A549 (cell line): ENCODE data around the gene PDZD2. TPM values are rescaled to one million over a fixed set of nuclear protein-coding genes. Genes with fewer than 3 reads are reported as not detected.

Experiments
- ATAC-seq, 2 experiments: fragments of 200-7000 bp in 1 of 2; fragments of >200 bp in 1 of 2; cut with Nextera tagmentation in 1 of 2; cut with Tn5 transposase in 1 of 2; 3 replicates each; pipeline versions ENCODE4 v1.8.0 to v1.9.1; 2018 to 2020; ENCODE audit warnings: mild to moderate bottlenecking in 1 of 2, moderate library complexity in 1 of 2
- CTCF ChIA-PET: fragments of 300-600 bp; sonication (Branson Sonifier 250); formaldehyde crosslinking; extraction: SDS; loops from one replicate; lab custom pipeline; 2021; ENCODE audit warnings: antibody characterized with exemption, inconsistent platforms; lab: Yijun Ruan, JAX
- POLR2A ChIA-PET: fragments of 350-600 bp; formaldehyde crosslinking; extraction: SDS; loops from one replicate; lab custom pipeline; 2021; ENCODE audit warnings: antibody characterized with exemption, inconsistent platforms; lab: Yijun Ruan, JAX
- DNase-seq, 2 experiments: peaks; one replicate each; pipeline versions ENCODE4 v3.0.0 to v3.0.0-alpha.2; 2011 to 2016; ENCODE audit warnings: low read depth in 1 of 2, low spot score in 1 of 2
- FAIRE-seq: peaks from 2 replicates; lab custom pipeline; 2011; peaks lifted over from hg19 to GRCh38; lab: Jason Lieb, UNC
- H3K27ac ChIP-seq, 2 experiments: fragments of >200 bp; sonication (Bioruptor Twin); formaldehyde crosslinking; 3 replicates each; pipeline ENCODE4 v1.5.1; 2016 to 2017
- H3K4me1 ChIP-seq: fragments of >200 bp; sonication (Bioruptor Twin); formaldehyde crosslinking; 3 replicates; pipeline ENCODE4 v1.6.1; 2016
- H3K4me2 ChIP-seq: fragments of >200 bp; sonication (Bioruptor Twin); formaldehyde crosslinking; 3 replicates; pipeline ENCODE4 v1.6.1; 2016
- H3K4me3 ChIP-seq: fragments of >200 bp; sonication (Bioruptor Twin); formaldehyde crosslinking; 3 replicates; pipeline ENCODE4 v1.5.1; 2016
- H3K9me3 ChIP-seq: fragments of >200 bp; sonication (Bioruptor Twin); formaldehyde crosslinking; 3 replicates; pipeline ENCODE4 v1.6.1; 2016
- ATOH8 ChIP-seq: fragments of 250-450 bp; sonication (Bioruptor Pico); IDR thresholded peaks from 2 replicates; pipeline ENCODE4 v1.5.0; 2020; ENCODE audit warnings: low read depth, mild to moderate bottlenecking, moderate library complexity
- CBX2 ChIP-seq: fragments of 200-600 bp; sonication (generic); IDR thresholded peaks from 2 replicates; pipeline ENCODE4 v1.6.1; 2016; ENCODE audit warnings: low read depth, mild to moderate bottlenecking, borderline replicate concordance
- CHD4 ChIP-seq: fragments of 200-600 bp; sonication (generic); IDR thresholded peaks from 2 replicates; pipeline ENCODE4 v1.6.1; 2016; ENCODE audit warnings: antibody characterized with exemption, mild to moderate bottlenecking, borderline replicate concordance
- CTCF ChIP-seq: fragments of >200 bp; sonication (Bioruptor Twin); formaldehyde crosslinking; IDR thresholded peaks from 3 replicates; pipeline ENCODE4 v1.5.1; 2016
- EP300 ChIP-seq, 2 experiments: fragments of >200 bp; sonication (Bioruptor Twin); formaldehyde crosslinking; IDR thresholded peaks; 2 replicates in 1 of 2; 3 replicates in 1 of 2; pipeline ENCODE4 v1.6.1; 2016 to 2017
- FOSB ChIP-seq: fragments of 250-450 bp; sonication (Bioruptor Pico); IDR thresholded peaks from 2 replicates; pipeline ENCODE4 v1.5.0; 2020; ENCODE audit warnings: mild to moderate bottlenecking, moderate library complexity
- HMGXB4 ChIP-seq: fragments of 250-450 bp; sonication (Bioruptor Pico); IDR thresholded peaks from 2 replicates; pipeline ENCODE4 v1.5.0; 2021; ENCODE audit warnings: mild to moderate bottlenecking, moderate library complexity, borderline replicate concordance
- JUNB ChIP-seq: fragments of >200 bp; sonication (Bioruptor Twin); formaldehyde crosslinking; IDR thresholded peaks from 2 replicates; pipeline ENCODE4 v1.6.1; 2016
- MAFK ChIP-seq: fragments of 450-650 bp; IDR thresholded peaks from 2 replicates; pipeline ENCODE4 v1.6.1; 2014; ENCODE audit not compliant: partially characterized antibody
- NR3C1 ChIP-seq: fragments of >200 bp; sonication (Bioruptor Twin); formaldehyde crosslinking; IDR thresholded peaks from 3 replicates; pipeline ENCODE4 v1.6.1; 2017
- PBX3 ChIP-seq: IDR thresholded peaks from 2 replicates; pipeline ENCODE4 v1.6.1; 2012
- REST ChIP-seq: fragments of 200-600 bp; sonication (generic); IDR thresholded peaks from 2 replicates; pipeline ENCODE4 v1.6.1; 2016; ENCODE audit warnings: antibody characterized with exemption, mild to moderate bottlenecking, moderate library complexity
- ZFP36 ChIP-seq: fragments of 450-650 bp; IDR thresholded peaks from 2 replicates; pipeline ENCODE4 v1.6.1; 2014; ENCODE audit warnings: borderline replicate concordance; ENCODE audit not compliant: partially characterized antibody
- WGBS: methylation state at CpG from one replicate; pipeline ENCODE4 v1.1.6; 2017; ENCODE audit errors: missing lambda C conversion rate; 5-methylcytosine and 5-hydroxymethylcytosine counted together
- polyA plus RNA-seq, 4 experiments: library from polyadenylated mRNA; depleted of rRNA in 3 of 4; stranded (reverse); fragments of >200 nt; fragmentation: RNase III in 1 of 4; extraction: RNeasy Plus Mini Kit Qiagen cat#74134 plus additional on column Dnase treatment in 1 of 4; gene quantifications; 2 replicates in 3 of 4; 3 replicates in 1 of 4; pipeline ENCODE4 v1.2.3, GENCODE V29; 2011 to 2017

The PDZD2 gene
- polyA plus RNA-seq, 2 of the 4 experiments (the other 2 are of a cell fraction), result 0.06 to 0.09 TPM

- TF ChIP-seq HMGXB4 (CRISPR knock-in tag) (no peak), MAFK (no peak), ZFP36 (no peak), REST (no peak), PBX3 (no peak), ATOH8 (CRISPR knock-in tag) (no peak), JUNB (no peak)
Observed at GRCh38 chr5:31806561-31806960, 167.6 kb downstream of the PDZD2 start (continued).

GRCh38 chr5:31807789-31808540 is 169.0 kb downstream of the PDZD2 start:
- ATAC-seq (no peak), DNase-seq (no peak)
- WGBS, result 46% methylated on average over 11 of the region's 11 CpGs
- no peak for TF ChIP-seq CTCF
- no peak for TF ChIP-seq CBX2
- no peak for TF ChIP-seq FOSB
- no peak for TF ChIP-seq EP300 (IDR thresholded peaks at IDR 0.05)
- TF ChIP-seq CHD4, result no peak
- no peak for TF ChIP-seq NR3C1
- TF ChIP-seq ATOH8 (CRISPR knock-in tag), result no peak
- TF ChIP-seq, all 56 proteins: peak for 0
- H3K27ac ChIP-seq, result no peak overlapping the region
- ChIA-PET CTCF (interaction anchor here (0.6 to 6.0 kb wide), 7 partner anchors 16 to 322 kb away, joined by 3 to 41 read pairs (median 10); no protein-coding TSS in a partner anchor), POLR2A (no interaction called here)
- H3K4me2 ChIP-seq, result no peak overlapping the region
- no peak for FAIRE-seq
- H3K9me3 ChIP-seq, result no peaks in the 10 kb centered on the region
- H3K4me1 ChIP-seq, result peaks cover 16% of the 10 kb centered on the region
- no peak overlapping the region for H3K4me3 ChIP-seq
